ENCODE data around the gene CTSE. TPM values are rescaled to one million over a fixed set of nuclear protein-coding genes. Genes with fewer than 3 reads are reported as not detected.
A peak's percentile ranks its signal among the peaks of the same experiment; 100 is the strongest.

The CTSE gene
- polyA plus RNA-seq, 12 donors: 0.07 to 0.98 (median 0.26) TPM; not detected in 2

- no peak for DNase-seq
These were observed 30.6 kb downstream of the CTSE start for GRCh38 chr1:205993068-205993467.

GRCh38 chr1:205992218-205992882 lies 31.3 kb downstream of the CTSE start:
- DNase-seq: no peak

GRCh38 chr1:205991237-205991636 lies 32.5 kb downstream of the CTSE start:
- DNase-seq: no peak

GRCh38 chr1:205990226-205990625 lies 33.5 kb downstream of the CTSE start:
- no peak for DNase-seq

GRCh38 chr1:205989786-205990185 lies 33.9 kb downstream of the CTSE start:
- DNase-seq: no peak

- DNase-seq: no peak
These were observed 35.1 kb downstream of the CTSE start for GRCh38 chr1:205988585-205988995.

- no peak for DNase-seq
These were observed 36.8 kb downstream of the CTSE start for GRCh38 chr1:205986861-205987260.

- DNase-seq: no peak
These were observed 37.4 kb downstream of the CTSE start for GRCh38 chr1:205986292-205986691.

- DNase-seq: no peak
These were observed 38.2 kb downstream of the CTSE start for GRCh38 chr1:205985330-205986005.

- DNase-seq: peak; percentile 79
These were observed 39.6 kb downstream of the CTSE start for GRCh38 chr1:205983925-205984725.

GRCh38 chr1:205981257-205981656 lies 42.4 kb downstream of the CTSE start:
- no peak for DNase-seq

- no peak for DNase-seq
These were observed 43.3 kb downstream of the CTSE start for GRCh38 chr1:205980237-205980870.

- no peak for DNase-seq
These were observed 44.4 kb downstream of the CTSE start for GRCh38 chr1:205979301-205979700.

- no peak for DNase-seq
These were observed 45.0 kb downstream of the CTSE start for GRCh38 chr1:205978676-205979075.

GRCh38 chr1:205977402-205978014 lies 46.2 kb downstream of the CTSE start:
- peak; percentile 80 for DNase-seq

- DNase-seq: no peak
These were observed 46.8 kb downstream of the CTSE start for GRCh38 chr1:205976708-205977401.

- DNase-seq: no peak
These were observed 47.7 kb downstream of the CTSE start for GRCh38 chr1:205976036-205976435.

- no peak for DNase-seq
These were observed 48.2 kb downstream of the CTSE start for GRCh38 chr1:205975387-205975998.

GRCh38 chr1:205974712-205975111 lies 49.0 kb downstream of the CTSE start:
- DNase-seq: no peak

GRCh38 chr1:205973377-205974232 lies 50.1 kb downstream of the CTSE start:
- no peak for DNase-seq
